Endothelial cell (in vitro differentiated cells): Measurements from ENCODE around the gene SLFNL1. TPM values are rescaled to one million over a fixed set of nuclear protein-coding genes. Genes with fewer than 3 reads are reported as not detected.
A peak's percentile ranks its signal among the peaks of the same experiment; 100 is the strongest.

Source experiments
- DNase-seq: peaks from one replicate; pipeline ENCODE4 v3.0.0; 2021; ENCODE audit warnings: low spot score
- H3K27ac Mint-ChIP-seq: one replicate; pipeline ENCODE4 v1.8.0; 2021; ENCODE audit warnings: mixed read lengths, inconsistent platforms; ENCODE audit not compliant: unreplicated experiment
- H3K27me3 Mint-ChIP-seq: one replicate; pipeline ENCODE4 v1.8.0; 2021; ENCODE audit warnings: mild to moderate bottlenecking, moderate library complexity, mixed read lengths, inconsistent platforms; ENCODE audit not compliant: unreplicated experiment
- H3K36me3 Mint-ChIP-seq: one replicate; pipeline ENCODE4 v1.8.0; 2021; ENCODE audit warnings: mild to moderate bottlenecking, low read depth, mixed read lengths, inconsistent platforms; ENCODE audit not compliant: unreplicated experiment
- H3K4me1 Mint-ChIP-seq: one replicate; pipeline ENCODE4 v1.8.0; 2021; ENCODE audit warnings: mild to moderate bottlenecking, mixed read lengths, inconsistent platforms; ENCODE audit not compliant: unreplicated experiment
- H3K4me3 Mint-ChIP-seq: one replicate; pipeline ENCODE4 v1.8.0; 2021; ENCODE audit warnings: mild to moderate bottlenecking, mixed read lengths, inconsistent platforms; ENCODE audit not compliant: unreplicated experiment
- H3K9me3 Mint-ChIP-seq: one replicate; pipeline ENCODE4 v1.8.0; 2021; ENCODE audit warnings: mixed read lengths, inconsistent platforms; ENCODE audit not compliant: unreplicated experiment
- CTCF ChIP-seq: fragments of 200-600 bp; sonication (generic); IDR thresholded peaks from one replicate; pipeline ENCODE4 v1.5.0; 2021; ENCODE audit warnings: antibody characterized with exemption; ENCODE audit not compliant: unreplicated experiment
- total RNA-seq: library from RNA; stranded (reverse); fragmentation: NEBNext Ultra II Directional; extraction: Animal tissue kit (Norgen Biotek cat#: 25700); gene quantifications from one replicate; pipeline ENCODE4 v1.2.1, GENCODE V29; 2021; ENCODE audit not compliant: unreplicated experiment

SLFNL1 gene
- total RNA-seq, 1 donor from 2014 or later: 0.38 TPM

- Mint-ChIP-seq H3K36me3 (peaks cover 10% of the 10 kb centered on the region), H3K4me3 (peak overlapping the region; percentile 3), H3K27ac (peak overlapping the region; percentile 10), H3K27me3 (peaks cover 10% of the 10 kb centered on the region), H3K9me3 (no peaks in the 10 kb centered on the region), H3K4me1 (peaks cover 42% of the 10 kb centered on the region)
- no peak for TF ChIP-seq CTCF
- DNase-seq: no peak
These were observed 44.4 kb downstream of the SLFNL1 start for GRCh38 chr1:40976952-40977690.

- no peak for TF ChIP-seq CTCF
- DNase-seq: no peak
- peaks cover 3% of the 10 kb centered on the region for H3K27me3 Mint-ChIP-seq
- H3K4me1 Mint-ChIP-seq: peaks cover 32% of the 10 kb centered on the region
- H3K36me3 Mint-ChIP-seq: peaks cover 3% of the 10 kb centered on the region
- H3K9me3 Mint-ChIP-seq: no peaks in the 10 kb centered on the region
- no peak overlapping the region for H3K4me3 Mint-ChIP-seq
- H3K27ac Mint-ChIP-seq: no peak overlapping the region
These were observed 46.6 kb downstream of the SLFNL1 start for GRCh38 chr1:40974945-40975344.

GRCh38 chr1:40973912-40974311, 47.6 kb downstream of the SLFNL1 start:
- TF ChIP-seq CTCF: no peak

GRCh38 chr1:40971966-40972365, 49.6 kb downstream of the SLFNL1 start:
- no peak for DNase-seq
- Mint-ChIP-seq H3K9me3 (no peaks in the 10 kb centered on the region), H3K36me3 (peaks cover 3% of the 10 kb centered on the region), H3K27ac (no peak overlapping the region), H3K27me3 (no peaks in the 10 kb centered on the region), H3K4me3 (no peak overlapping the region), H3K4me1 (peaks cover 38% of the 10 kb centered on the region)
- TF ChIP-seq CTCF: no peak

More at GRCh38 chr1:40973912-40974311, 47.6 kb downstream of the SLFNL1 start:
- Mint-ChIP-seq H3K27me3 (peaks cover 2% of the 10 kb centered on the region), H3K9me3 (no peaks in the 10 kb centered on the region), H3K4me3 (no peak overlapping the region), H3K27ac (no peak overlapping the region), H3K36me3 (peaks cover 3% of the 10 kb centered on the region), H3K4me1 (peaks cover 32% of the 10 kb centered on the region)
- no peak for DNase-seq

- H3K9me3 Mint-ChIP-seq: no peaks in the 10 kb centered on the region
- no peaks in the 10 kb centered on the region for H3K27me3 Mint-ChIP-seq
- no peak overlapping the region for H3K4me3 Mint-ChIP-seq
- TF ChIP-seq CTCF: no peak
- no peak overlapping the region for H3K27ac Mint-ChIP-seq
- DNase-seq: no peak
- H3K36me3 Mint-ChIP-seq: no peaks in the 10 kb centered on the region
- peaks cover 40% of the 10 kb centered on the region for H3K4me1 Mint-ChIP-seq
These were observed 52.1 kb downstream of the SLFNL1 start for GRCh38 chr1:40969445-40969844.
